GM12891 (cell line): ENCODE results near the gene CTBP2.

Experiments used
- DNase-seq: peaks from one replicate; pipeline ENCODE4 v3.0.0; 2011; ENCODE audit warnings: low spot score; ENCODE audit not compliant: insufficient read length
- FAIRE-seq: peaks from 2 replicates; lab custom pipeline; 2011; peaks lifted over from hg19 to GRCh38; lab: Jason Lieb, UNC
- PAX5 ChIP-seq: IDR thresholded peaks from 2 replicates; pipeline ENCODE4 v1.6.1; 2011; ENCODE audit warnings: low read length, moderate library complexity, mild to moderate bottlenecking; ENCODE audit not compliant: insufficient read depth, severe bottlenecking
- POLR2A ChIP-seq: IDR thresholded peaks from 2 replicates; pipeline ENCODE4 v1.6.1; 2011; ENCODE audit warnings: low read depth, low read length, control low read depth
- POLR2AphosphoS5 ChIP-seq: IDR thresholded peaks from 2 replicates; pipeline ENCODE4 v1.6.1; 2011; ENCODE audit warnings: low read depth, low read length, control low read depth
- POU2F2 ChIP-seq: IDR thresholded peaks from 2 replicates; pipeline ENCODE4 v1.6.1; 2011; ENCODE audit warnings: low read depth, mild to moderate bottlenecking, control low read depth, low read length, moderate library complexity
- SPI1 ChIP-seq: IDR thresholded peaks from 2 replicates; pipeline ENCODE4 v1.6.1; 2011; ENCODE audit warnings: low read depth, low read length, control low read depth
- TAF1 ChIP-seq: IDR thresholded peaks from 2 replicates; pipeline ENCODE4 v1.6.1; 2011; ENCODE audit warnings: low read depth, low read length, control low read depth

Gene CTBP2

GRCh38 chr10:125159486-125159931, 854 bp downstream of the CTBP2 start:
- DNase-seq = no peak
- FAIRE-seq = no peak

DNA sequence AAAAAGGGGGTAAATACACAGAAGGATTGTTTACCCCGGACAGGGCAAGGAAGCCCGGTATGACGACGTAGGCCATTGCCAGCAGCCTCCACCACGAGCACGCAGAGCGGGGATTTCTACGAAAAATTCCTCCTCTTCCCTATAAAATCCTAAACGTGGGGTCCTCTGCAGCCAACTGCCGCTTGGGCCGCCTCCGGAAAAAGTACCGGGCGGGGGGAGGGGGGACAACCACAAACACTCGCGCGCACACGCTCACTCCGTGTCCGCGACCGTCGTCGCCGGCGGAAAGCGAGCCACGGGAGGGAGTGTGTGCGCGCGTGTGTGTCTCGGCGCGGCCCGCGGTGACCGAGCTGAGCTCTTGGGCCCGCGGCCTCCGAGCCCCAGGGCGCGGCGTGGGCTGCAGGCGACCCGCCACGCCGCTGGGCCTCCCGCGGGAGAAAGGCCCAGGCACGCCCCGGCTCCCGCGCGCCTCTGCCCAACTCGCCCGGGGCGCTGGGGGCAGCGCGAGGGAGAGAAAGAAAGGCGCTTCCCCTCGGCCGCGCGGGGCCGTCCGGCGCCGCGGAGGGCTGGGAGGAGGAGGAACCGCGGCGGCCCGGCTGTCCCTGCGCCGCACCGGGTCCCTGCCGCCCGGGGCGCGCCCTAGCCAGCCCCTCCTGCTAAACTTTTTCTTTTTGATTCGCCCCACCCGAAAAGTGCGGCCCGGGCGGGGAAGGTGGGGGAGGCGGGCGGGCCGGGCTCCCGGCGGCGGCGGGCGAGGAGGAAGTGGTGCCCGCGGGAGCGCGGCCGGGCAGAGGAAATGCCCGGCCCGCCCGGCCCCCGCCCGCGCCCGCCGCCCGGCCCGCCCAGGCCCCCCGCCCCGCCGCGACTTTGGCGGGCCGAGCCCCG, 1.5 kb downstream of the CTBP2 start:
- TF ChIP-seq SPI1 (no peak), POLR2A (no peak), TAF1 (no peak), POU2F2 (no peak), PAX5 (no peak), POLR2AphosphoS5 (no peak)
- DNase-seq (no peak), FAIRE-seq (no peak)

More at GRCh38 chr10:125159486-125159931, 854 bp downstream of the CTBP2 start:
- TF ChIP-seq TAF1 (no peak), PAX5 (no peak), SPI1 (no peak), POLR2A (no peak), POLR2AphosphoS5 (no peak), POU2F2 (no peak)

- DNase-seq (no peak), FAIRE-seq (no peak)
Measured at GRCh38 chr10:125158275-125158600, 2.1 kb downstream of the CTBP2 start.

GRCh38 chr10:125157505-125157904, 2.9 kb downstream of the CTBP2 start:
- DNase-seq = no peak
- FAIRE-seq = no peak
- TF ChIP-seq POU2F2 (no peak), POLR2AphosphoS5 (no peak), POLR2A (no peak), TAF1 (no peak), PAX5 (no peak), SPI1 (no peak)

More at GRCh38 chr10:125158275-125158600, 2.1 kb downstream of the CTBP2 start:
- TF ChIP-seq PAX5 = no peak
- no peak for TF ChIP-seq TAF1
- TF ChIP-seq POU2F2 = no peak
- no peak for TF ChIP-seq POLR2AphosphoS5
- no peak for TF ChIP-seq SPI1
- no peak for TF ChIP-seq POLR2A

DNA sequence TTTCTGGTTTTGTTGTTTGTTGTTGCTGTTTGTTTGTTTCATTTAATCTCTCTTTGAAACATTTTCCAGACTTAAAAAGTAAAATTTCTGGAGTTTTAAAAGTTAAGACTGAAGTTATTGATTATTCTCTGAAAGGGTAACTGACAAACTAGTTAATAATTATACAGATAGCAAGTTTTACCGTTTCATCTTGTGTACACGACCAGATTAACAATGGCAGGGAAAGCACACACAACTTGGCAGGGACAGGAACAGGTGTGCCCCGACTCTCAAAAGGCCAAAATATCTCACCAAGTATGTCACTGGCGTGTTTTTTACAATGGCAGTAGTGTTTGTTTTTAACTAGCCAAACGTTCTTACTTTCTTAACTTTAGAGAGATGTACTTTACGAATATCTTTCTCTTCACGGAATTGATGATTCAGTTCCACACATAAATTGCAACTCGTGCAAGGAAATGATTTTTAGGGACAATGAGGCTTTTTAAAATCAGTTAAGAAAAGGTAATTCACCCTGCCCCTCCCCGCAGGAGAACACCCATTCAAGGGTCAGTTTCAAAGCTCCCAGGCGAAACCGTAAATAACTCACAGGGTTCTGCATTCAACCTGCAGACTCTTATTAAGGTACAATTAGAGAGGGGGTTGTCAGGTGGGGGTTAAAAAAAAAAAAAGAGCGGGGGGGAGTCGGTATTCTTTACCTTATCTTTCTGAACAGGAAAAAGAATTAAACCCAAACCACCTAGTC, 3.5 kb downstream of the CTBP2 start:
- TF ChIP-seq POLR2AphosphoS5 = no peak
- TF ChIP-seq TAF1 = no peak
- TF ChIP-seq PAX5 = no peak
- FAIRE-seq (no peak), DNase-seq (no peak)

DNA sequence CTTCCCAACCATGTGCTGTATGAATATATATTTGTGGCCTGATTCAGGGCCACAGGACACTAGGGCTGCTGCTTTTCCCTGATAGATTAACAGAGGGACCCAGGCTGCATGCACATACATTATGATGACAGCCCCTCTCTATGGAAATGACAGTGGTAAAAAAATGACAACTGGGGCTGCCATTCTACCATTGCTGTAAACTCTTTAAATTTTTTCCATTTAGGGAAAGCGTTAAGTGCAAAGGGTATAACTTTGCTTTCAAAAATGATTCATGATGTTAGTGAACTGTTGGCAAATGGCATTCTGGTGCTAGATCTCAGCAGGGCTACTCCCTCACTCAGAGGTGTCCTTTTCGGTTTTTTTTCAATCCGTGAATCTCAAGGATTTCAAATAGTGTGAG, 4.2 kb downstream of the CTBP2 start:
- TF ChIP-seq TAF1 = no peak
- TF ChIP-seq PAX5 = no peak
- no peak for TF ChIP-seq POLR2AphosphoS5
- TF ChIP-seq POU2F2 = no peak
- TF ChIP-seq SPI1 = no peak
- no peak for TF ChIP-seq POLR2A
- DNase-seq (no peak), FAIRE-seq (no peak)

GRCh38 chr10:125155101-125155500, 5.3 kb downstream of the CTBP2 start:
- no peak for DNase-seq
- TF ChIP-seq TAF1 (no peak), POLR2AphosphoS5 (no peak), POLR2A (no peak), SPI1 (no peak), PAX5 (no peak), POU2F2 (no peak)
- FAIRE-seq = no peak

DNA sequence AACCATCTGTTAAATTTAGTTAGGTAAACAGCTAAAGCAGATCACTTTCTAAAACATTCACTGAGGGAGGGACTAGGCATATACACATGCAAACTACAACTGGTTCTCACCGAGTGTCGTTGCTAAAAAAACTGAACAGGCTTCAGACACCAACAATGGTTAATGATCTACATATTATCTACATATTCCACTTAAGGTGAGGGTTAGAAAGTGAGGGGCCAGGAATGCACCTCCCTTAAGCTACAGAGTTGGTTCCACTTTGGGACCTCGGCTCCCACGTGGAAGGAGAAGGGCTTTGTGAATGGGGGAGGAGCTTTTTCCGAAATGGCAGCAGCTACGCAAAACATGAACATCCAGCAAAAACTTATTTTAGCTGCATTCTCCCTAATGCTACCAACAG, 5.8 kb downstream of the CTBP2 start:
- TF ChIP-seq SPI1 = no peak
- TF ChIP-seq TAF1 = no peak
- no peak for TF ChIP-seq POLR2AphosphoS5
- FAIRE-seq (no peak), DNase-seq (no peak)

GRCh38 chr10:125153703-125154490, 6.5 kb downstream of the CTBP2 start:
- no peak for TF ChIP-seq POLR2AphosphoS5
- TF ChIP-seq TAF1 = no peak
- no peak for TF ChIP-seq PAX5
- no peak for TF ChIP-seq POU2F2
- TF ChIP-seq SPI1 = no peak
- TF ChIP-seq POLR2A = no peak
- FAIRE-seq (no peak), DNase-seq (no peak)
